Type B pancreatic cell (in vitro differentiated cells): ENCODE measurements around the gene ZFAND2B. TPM values are rescaled to one million over a fixed set of nuclear protein-coding genes. Genes with fewer than 3 reads are reported as not detected.

Experiments used
- DNase-seq: peaks from one replicate; pipeline ENCODE4 v3.0.0; 2021; ENCODE audit warnings: mixed read lengths; ENCODE audit not compliant: unreplicated experiment; ENCODE audit errors: extremely low spot score
- H3K27ac Mint-ChIP-seq: 2 replicates; pipeline ENCODE4 v1.8.0; 2021; ENCODE audit warnings: mild to moderate bottlenecking, mixed read lengths
- H3K27me3 Mint-ChIP-seq: 2 replicates; pipeline ENCODE4 v1.8.0; 2021; ENCODE audit warnings: mixed read lengths
- H3K36me3 Mint-ChIP-seq: 2 replicates; pipeline ENCODE4 v1.8.0; 2021; ENCODE audit warnings: mixed read lengths
- H3K4me1 Mint-ChIP-seq: one replicate; pipeline ENCODE4 v1.8.0; 2021; ENCODE audit warnings: mixed read lengths; ENCODE audit not compliant: unreplicated experiment
- H3K4me3 Mint-ChIP-seq: 2 replicates; pipeline ENCODE4 v1.8.0; 2021; ENCODE audit warnings: mild to moderate bottlenecking, mixed read lengths
- H3K9me3 Mint-ChIP-seq: 2 replicates; pipeline ENCODE4 v1.8.0; 2021; ENCODE audit warnings: mixed read lengths
- total RNA-seq: library from RNA; stranded (reverse); gene quantifications from 2 replicates; pipeline ENCODE4 v1.2.1, GENCODE V29; 2021; ENCODE audit warnings: low replicate concordance
- TF ChIP-seq, protein P1 (sequence below): fragments of 200-600 bp; sonication (generic); conservative IDR thresholded peaks from 2 replicates; pipeline ENCODE4 v1.5.0; 2021; ENCODE audit warnings: antibody characterized with exemption, mild to moderate bottlenecking

Gene ZFAND2B
- total RNA-seq, 1 donor from 2014 or later, result 25.9 TPM

DNA sequence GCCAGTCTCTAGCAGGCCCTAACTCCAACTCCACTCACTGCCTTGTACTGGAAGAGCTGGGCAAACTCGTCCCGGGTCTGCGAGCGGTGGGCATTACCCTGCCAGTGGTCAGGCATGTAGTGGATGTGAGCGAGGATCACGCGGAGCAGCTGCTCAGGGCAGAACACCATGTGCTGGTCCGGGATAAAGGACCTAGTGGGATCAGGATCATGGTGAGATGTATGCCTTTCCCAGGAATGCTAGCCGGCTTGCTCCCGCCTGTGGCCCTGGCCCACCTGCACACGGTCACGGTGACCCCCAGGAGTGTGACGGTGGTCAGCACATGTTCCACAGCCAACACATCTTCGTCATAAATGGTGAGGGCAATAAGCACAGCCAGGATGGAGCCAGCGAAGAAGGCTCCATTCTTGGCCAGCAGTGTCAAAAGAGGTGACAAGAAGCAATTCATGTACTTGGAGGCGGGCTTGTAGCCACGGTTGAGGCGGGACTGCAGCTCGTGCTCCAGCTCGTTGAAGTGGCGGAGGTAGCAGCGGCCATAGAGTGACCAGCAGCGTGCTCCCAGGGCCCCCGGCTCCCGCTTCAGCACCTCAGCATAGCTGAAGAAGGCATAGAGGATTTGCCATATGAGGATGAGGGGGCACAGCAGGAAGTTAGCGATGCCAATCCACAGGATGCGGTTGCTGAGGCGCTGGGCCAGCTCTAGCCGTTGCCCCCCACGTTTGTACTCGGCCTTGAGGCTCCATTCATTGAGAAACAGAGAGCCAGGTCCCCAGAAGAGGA, 17.4 kb downstream of the ZFAND2B start:
- no peak for DNase-seq
- Mint-ChIP-seq H3K36me3 (peaks cover 20% of the 10 kb centered on the region), H3K9me3 (no peaks in the 10 kb centered on the region), H3K27me3 (no peaks in the 10 kb centered on the region), H3K4me3 (no peak overlapping the region), H3K27ac (no peak overlapping the region), H3K4me1 (peaks cover 18% of the 10 kb centered on the region)
- TF ChIP-seq, protein P1, sequence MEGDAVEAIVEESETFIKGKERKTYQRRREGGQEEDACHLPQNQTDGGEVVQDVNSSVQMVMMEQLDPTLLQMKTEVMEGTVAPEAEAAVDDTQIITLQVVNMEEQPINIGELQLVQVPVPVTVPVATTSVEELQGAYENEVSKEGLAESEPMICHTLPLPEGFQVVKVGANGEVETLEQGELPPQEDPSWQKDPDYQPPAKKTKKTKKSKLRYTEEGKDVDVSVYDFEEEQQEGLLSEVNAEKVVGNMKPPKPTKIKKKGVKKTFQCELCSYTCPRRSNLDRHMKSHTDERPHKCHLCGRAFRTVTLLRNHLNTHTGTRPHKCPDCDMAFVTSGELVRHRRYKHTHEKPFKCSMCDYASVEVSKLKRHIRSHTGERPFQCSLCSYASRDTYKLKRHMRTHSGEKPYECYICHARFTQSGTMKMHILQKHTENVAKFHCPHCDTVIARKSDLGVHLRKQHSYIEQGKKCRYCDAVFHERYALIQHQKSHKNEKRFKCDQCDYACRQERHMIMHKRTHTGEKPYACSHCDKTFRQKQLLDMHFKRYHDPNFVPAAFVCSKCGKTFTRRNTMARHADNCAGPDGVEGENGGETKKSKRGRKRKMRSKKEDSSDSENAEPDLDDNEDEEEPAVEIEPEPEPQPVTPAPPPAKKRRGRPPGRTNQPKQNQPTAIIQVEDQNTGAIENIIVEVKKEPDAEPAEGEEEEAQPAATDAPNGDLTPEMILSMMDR, result no peak

DNA sequence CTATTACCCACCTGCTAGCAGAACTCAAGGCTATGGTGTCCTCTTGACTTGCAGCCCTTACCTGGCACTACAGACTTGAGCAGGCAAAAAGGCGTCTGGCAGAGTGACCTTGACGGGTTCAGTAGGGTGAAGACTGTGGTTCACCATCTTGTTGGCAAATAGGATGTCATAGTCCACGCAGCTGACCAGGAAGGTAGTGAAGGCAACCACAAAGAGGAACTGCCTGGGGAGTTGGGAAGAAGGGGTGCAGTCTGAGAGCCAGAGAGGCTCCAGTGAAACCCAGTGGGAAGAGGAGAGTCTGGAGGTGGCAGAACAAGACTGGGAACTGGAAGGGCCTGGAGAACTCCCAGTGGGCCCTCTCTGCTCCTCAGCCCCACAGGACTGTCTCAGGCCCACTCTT, 18.8 kb downstream of the ZFAND2B start:
- no peak for DNase-seq
- Mint-ChIP-seq H3K27me3 (no peaks in the 10 kb centered on the region), H3K4me3 (peak overlapping the region; percentile 18), H3K9me3 (no peaks in the 10 kb centered on the region), H3K36me3 (peaks cover 21% of the 10 kb centered on the region), H3K4me1 (peaks cover 17% of the 10 kb centered on the region), H3K27ac (no peak overlapping the region)
- TF ChIP-seq, protein P1, result no peak

DNA sequence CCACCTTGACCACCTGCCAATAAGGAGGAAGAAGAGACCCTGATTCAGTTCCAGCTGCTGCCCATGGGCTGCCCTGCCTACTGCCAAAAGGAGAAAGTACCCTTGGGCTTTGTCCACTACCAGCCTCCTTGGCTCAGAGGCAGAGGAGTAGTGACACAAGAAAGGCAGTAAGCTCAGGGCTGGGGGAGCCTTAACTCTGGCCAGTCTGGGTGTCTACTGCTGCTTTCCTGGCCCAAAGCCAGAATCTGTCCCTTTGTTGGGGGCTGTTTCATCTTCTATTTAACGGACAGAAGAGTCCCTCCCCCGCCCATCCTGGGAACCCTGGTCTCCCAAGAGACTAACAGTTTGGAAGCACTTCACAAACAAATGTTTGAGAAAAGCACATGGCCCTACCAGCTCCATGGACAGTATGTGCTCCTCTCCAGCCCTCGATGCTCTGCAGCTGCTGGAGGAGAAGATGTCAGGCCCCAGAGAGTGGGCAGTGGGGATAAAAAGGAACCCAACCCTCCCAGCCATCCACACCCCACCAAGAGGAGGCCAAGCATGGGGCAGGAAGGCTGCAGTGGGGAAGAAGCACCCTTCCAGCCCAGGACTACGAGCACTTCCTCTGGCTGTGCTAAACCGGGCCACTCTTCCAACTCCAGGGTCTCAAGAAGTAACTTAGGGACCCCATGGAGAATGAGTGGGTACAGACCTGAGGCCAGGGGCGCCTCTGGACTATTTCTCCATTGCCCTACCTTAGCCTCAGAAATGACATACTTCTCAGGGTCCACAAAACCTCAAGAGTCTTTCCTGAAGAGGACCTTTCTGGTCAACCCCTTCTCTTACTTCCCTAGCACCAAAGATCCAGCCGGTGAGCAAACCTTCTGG, 21.7 kb downstream of the ZFAND2B start:
- Mint-ChIP-seq H3K4me3 (peak overlapping the region; percentile 84), H3K9me3 (no peaks in the 10 kb centered on the region), H3K36me3 (peaks cover 16% of the 10 kb centered on the region), H3K4me1 (peaks cover 20% of the 10 kb centered on the region), H3K27me3 (no peaks in the 10 kb centered on the region), H3K27ac (peak overlapping the region; percentile 51)
- no peak for DNase-seq
- TF ChIP-seq, protein P1, result no peak

DNA sequence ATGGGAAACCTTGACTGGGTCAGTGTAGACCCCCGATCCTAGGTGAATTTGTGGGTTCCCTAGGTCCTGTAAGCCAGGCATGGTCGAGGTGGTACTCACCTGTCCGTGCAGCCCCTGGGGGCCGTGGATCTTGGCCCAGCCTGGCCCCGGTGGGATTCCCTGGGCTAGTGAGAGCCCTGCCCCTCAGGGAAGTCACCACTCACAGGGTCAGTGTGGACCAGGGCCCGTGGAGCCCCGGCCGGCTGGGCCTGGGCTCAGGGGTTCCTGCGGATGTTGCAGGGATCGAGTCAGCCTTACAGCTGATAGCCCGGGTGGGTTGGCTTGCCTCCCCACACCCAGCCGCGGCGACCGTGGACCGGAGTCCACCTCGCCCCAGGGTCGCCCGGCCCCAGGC, 22.3 kb downstream of the ZFAND2B start:
- no peak for DNase-seq
- H3K9me3 Mint-ChIP-seq, result no peaks in the 10 kb centered on the region
- H3K36me3 Mint-ChIP-seq, result peaks cover 16% of the 10 kb centered on the region
- no peaks in the 10 kb centered on the region for H3K27me3 Mint-ChIP-seq
- peak overlapping the region; percentile 84 for H3K4me3 Mint-ChIP-seq
- peaks cover 20% of the 10 kb centered on the region for H3K4me1 Mint-ChIP-seq
- TF ChIP-seq, protein P1, result no peak
- H3K27ac Mint-ChIP-seq, result peak overlapping the region; percentile 51

DNA sequence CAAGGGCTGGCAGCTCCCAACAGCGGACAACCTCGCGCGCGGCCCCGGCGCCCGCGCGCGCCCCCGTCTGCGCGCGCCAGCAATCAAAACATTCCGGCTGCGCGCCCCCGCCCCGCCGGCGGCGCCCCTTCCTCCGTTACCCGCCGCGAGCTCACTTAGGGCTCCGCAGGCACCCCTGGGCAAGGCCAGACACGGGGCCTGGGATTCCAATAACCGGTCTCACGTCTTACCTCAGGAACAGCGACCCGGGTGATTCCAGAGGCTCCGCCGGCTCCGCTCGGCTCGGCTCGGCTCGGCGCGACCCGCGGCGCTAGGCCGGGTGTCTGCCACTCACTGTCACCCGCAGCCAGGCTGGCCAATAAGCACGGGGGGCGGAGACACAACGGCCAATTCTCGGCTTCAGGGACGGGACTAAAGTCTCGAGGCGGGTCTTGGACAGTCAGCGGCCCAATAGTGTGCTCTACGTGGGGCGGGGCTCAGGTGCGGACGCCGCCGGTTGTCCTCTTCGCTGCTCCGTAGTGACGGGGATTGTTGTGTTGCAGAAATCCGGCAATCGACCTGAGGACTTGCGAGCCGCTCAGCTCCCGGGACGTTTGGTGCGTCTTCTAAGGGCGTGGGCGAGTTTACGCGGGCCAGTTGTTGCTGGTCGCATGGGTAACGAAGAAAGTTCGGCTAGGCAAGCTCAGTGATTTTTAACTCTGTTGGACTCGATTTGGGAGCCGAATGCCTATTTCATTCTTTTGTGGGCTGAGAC, 22.9 kb downstream of the ZFAND2B start, which contains the start of the genes ANKZF1 and ATG9A:
ANKZF1 (plus strand) TSS at position 502 of the 754 bp plus-strand sequence. CDS start 452 bp downstream, outside the sequence.
ATG9A (minus strand) TSS at position 332 of the 754 bp plus-strand sequence. CDS start 1,612 bp downstream, outside the sequence.
- peak; percentile 97 for DNase-seq
- H3K4me3 Mint-ChIP-seq, result peak within 1 kb of the TSS; percentile 100
- peak within 1 kb of the TSS; percentile 100 for H3K27ac Mint-ChIP-seq
- no peaks in the 10 kb centered on the region for H3K9me3 Mint-ChIP-seq
- H3K36me3 Mint-ChIP-seq, result peaks cover 19% of the 10 kb centered on the region
- H3K4me1 Mint-ChIP-seq, result peaks cover 20% of the 10 kb centered on the region
- H3K27me3 Mint-ChIP-seq, result no peaks in the 10 kb centered on the region
- TF ChIP-seq, protein P1, result no peak
